K562 (cell line): Measurements from ENCODE around the gene RITA1. TPM values are rescaled to one million over a fixed set of nuclear protein-coding genes. Genes with fewer than 3 reads are reported as not detected.

Source experiments
- ATAC-seq: fragments of 200-7000 bp; cut with Tn5 transposase; 3 replicates; pipeline ENCODE4 v1.9.1; 2020; ENCODE audit warnings: moderate library complexity
- BruUV-seq: library from RNA; stranded (reverse); fragments of 400-500 nt; replicated peaks from 2 replicates; lab custom pipeline; 2021; lab: Mats Ljungman, UMichigan
- CTCF ChIA-PET: fragments of 300-600 bp; formaldehyde crosslinking; extraction: SDS; loops from one replicate; lab custom pipeline; 2021; ENCODE audit warnings: low intra/inter-chr PET ratio; lab: Yijun Ruan, JAX
- POLR2A ChIA-PET: fragments of 300-600, 350-650 bp; sonication (Branson Sonifier 250); formaldehyde crosslinking; extraction: SDS; loops from one replicate; lab custom pipeline; 2021; ENCODE audit warnings: antibody characterized with exemption, inconsistent platforms; lab: Yijun Ruan, JAX
- DNase-seq, 4 experiments: peaks; one replicate each; pipeline versions ENCODE4 v3.0.0 to v3.0.0-alpha.2; 2011 to 2018; ENCODE audit warnings: low spot score in 3 of 4, mixed read lengths in 3 of 4; ENCODE audit errors: extremely low read depth in 1 of 4
- FAIRE-seq: peaks from 2 replicates; lab custom pipeline; 2011; peaks lifted over from hg19 to GRCh38; lab: Jason Lieb, UNC
- H2AFZ ChIP-seq: 2 replicates; pipeline ENCODE4 v1.6.0; 2011; ENCODE audit warnings: low read depth, low read length, control low read depth, inconsistent platforms
- H3K27ac ChIP-seq: fragments of 200-600 bp; 3 replicates; pipeline ENCODE4 v1.8.0; 2011; ENCODE audit warnings: low read depth, mild to moderate bottlenecking, control low read depth, inconsistent platforms, low read length, moderate library complexity, mixed read lengths; ENCODE audit errors: extremely low read depth
- H3K27me3 ChIP-seq, 2 experiments: fragments of 300-600 bp in 1 of 2; 2 replicates in 1 of 2; 3 replicates in 1 of 2; pipeline versions ENCODE4 v1.6.0 to v1.8.0; 2011; ENCODE audit warnings: inconsistent platforms in 2 of 2, low read length in 2 of 2, mild to moderate bottlenecking in 1 of 2, mixed read lengths in 1 of 2, moderate library complexity in 1 of 2; ENCODE audit not compliant: control insufficient read depth in 2 of 2, insufficient read depth in 2 of 2
- H3K36me3 ChIP-seq: fragments of 300-600 bp; 3 replicates; pipeline ENCODE4 v1.8.0; 2011; ENCODE audit warnings: mild to moderate bottlenecking, low read length, inconsistent platforms; ENCODE audit not compliant: control insufficient read depth, insufficient read depth
- H3K4me1 ChIP-seq, 2 experiments: fragments of 200-600 bp in 1 of 2; replicated peaks in 1 of 2; 2 replicates in 1 of 2; 3 replicates in 1 of 2; pipeline versions ENCODE4 v1.5.1 to v1.8.0; 2011; ENCODE audit warnings: inconsistent platforms in 2 of 2, low read length in 2 of 2, mild to moderate bottlenecking in 1 of 2, mixed read lengths in 1 of 2, moderate library complexity in 1 of 2; ENCODE audit not compliant: control insufficient read depth in 2 of 2, insufficient read depth in 2 of 2
- H3K4me2 ChIP-seq: 2 replicates; pipeline ENCODE4 v1.6.1; 2011; ENCODE audit warnings: low read length, control low read depth, inconsistent platforms, mixed read lengths; ENCODE audit not compliant: insufficient read depth
- H3K4me3 ChIP-seq: fragments of 200-600 bp; sonication (generic), shearing (Covaris generic); 2 replicates; pipeline ENCODE4 v1.5.1; 2016; ENCODE audit warnings: control low read depth, inconsistent platforms
- H3K79me2 ChIP-seq: fragments of 200-600 bp; 3 replicates; pipeline ENCODE4 v1.8.0; 2011; ENCODE audit warnings: low read length, inconsistent platforms; ENCODE audit not compliant: control insufficient read depth, insufficient read depth
- H3K9ac ChIP-seq, 2 experiments: 2 replicates each; pipeline versions ENCODE4 v1.6.0 to v1.6.1; 2011; ENCODE audit warnings: low read depth in 2 of 2, low read length in 2 of 2, control low read depth in 1 of 2, inconsistent platforms in 1 of 2, mild to moderate bottlenecking in 1 of 2, mixed read lengths in 1 of 2; ENCODE audit not compliant: insufficient read depth in 1 of 2
- H3K9me1 ChIP-seq: one replicate; pipeline ENCODE4 v1.6.0; 2011; ENCODE audit warnings: inconsistent platforms, mild to moderate bottlenecking, low read length, moderate library complexity; ENCODE audit not compliant: control insufficient read depth, insufficient read depth
- H3K9me3 ChIP-seq: replicated peaks from 2 replicates; pipeline ENCODE4 v1.5.1; 2011; ENCODE audit warnings: low read depth, low read length, inconsistent platforms; ENCODE audit not compliant: control insufficient read depth, insufficient read depth
- H4K20me1 ChIP-seq: replicated peaks from 2 replicates; pipeline ENCODE4 v1.6.1; 2011; ENCODE audit warnings: low read length, inconsistent platforms, mixed read lengths; ENCODE audit not compliant: control insufficient read depth, insufficient read depth
- CBFA2T3 ChIP-seq: fragments of 450-650 bp; IDR thresholded peaks from 2 replicates; pipeline ENCODE4 v1.6.1; 2017
- FOS ChIP-seq: IDR thresholded peaks from 3 replicates; pipeline ENCODE4 v1.6.1; 2011; ENCODE audit not compliant: insufficient read length; ENCODE audit errors: extremely low read depth
- FOSL1 ChIP-seq: fragments of 200-800 bp; sonication (Bioruptor generic); conservative IDR thresholded peaks from 2 replicates; pipeline ENCODE4 v1.6.1; 2016; ENCODE audit warnings: missing genetic modification characterization, missing compliant biosample characterization
- JUND ChIP-seq, 2 experiments: IDR thresholded peaks; 2 replicates in 1 of 2; 3 replicates in 1 of 2; pipeline ENCODE4 v1.6.1; 2011; ENCODE audit warnings: borderline replicate concordance in 2 of 2, low read depth in 2 of 2, low read length in 2 of 2, improper control_type of control experiment in 1 of 2, missing biosample characterization in 1 of 2, missing genetic modification characterization in 1 of 2, missing genetic modification reagents in 1 of 2
- KDM1A ChIP-seq, 2 experiments: fragments of 450-650 bp; IDR thresholded peaks; 2 replicates each; pipeline ENCODE4 v1.6.1; 2016; ENCODE audit warnings: mild to moderate bottlenecking in 2 of 2
- RBFOX2 ChIP-seq: fragments of 200-400 bp; formaldehyde crosslinking; IDR thresholded peaks from 2 replicates; pipeline ENCODE4 v1.6.1; 2017; ENCODE audit warnings: low read depth, mild to moderate bottlenecking, low read length, moderate library complexity
- SMARCA5 ChIP-seq: fragments of 450-650 bp; IDR thresholded peaks from 2 replicates; pipeline ENCODE4 v1.6.1; 2016
- SNRNP70 ChIP-seq: fragments of 200-400 bp; formaldehyde crosslinking; optimal IDR thresholded peaks from 2 replicates; pipeline ENCODE3; 2017; ENCODE audit warnings: low read depth, low read length
- ZNF57 ChIP-seq: fragments of 450-650 bp; formaldehyde crosslinking; IDR thresholded peaks from 2 replicates; pipeline ENCODE4 v1.4.0; 2020; ENCODE audit warnings: mild to moderate bottlenecking, moderate library complexity
- WGBS: fragments of 100-300 bp; shearing (Covaris generic); methylation state at CpG from one replicate; pipeline ENCODE4 v1.1.6; 2016; ENCODE audit warnings: low coverage, mixed read lengths; ENCODE audit not compliant: insufficient coverage; ENCODE audit errors: missing lambda C conversion rate; 5-methylcytosine and 5-hydroxymethylcytosine counted together
- in situ Hi-C: fragments of 300-500 bp; cut with MboI; formaldehyde crosslinking; loops from 4 replicates; pipeline ENCODE4 v1.15.0; 2018; ENCODE audit warnings: inconsistent platforms, mixed read lengths
- intact Hi-C: fragments of 100-400 bp; cut with micrococcal nuclease; formaldehyde crosslinking; loops from 2 replicates; pipeline ENCODE4 v1.14.2; 2022
- polyA plus RNA-seq, 8 experiments: library from polyadenylated mRNA; depleted of rRNA in 4 of 8; stranded (reverse) in 5 of 8; unstranded in 3 of 8; fragments of >200 nt; fragmentation: Nextera tagmentation in 2 of 8; fragmentation: Illumina TruSeq in 1 of 8; extraction: Ambion mirVana in 2 of 8; extraction: Trizol in 1 of 8; gene quantifications; 2 replicates each; pipeline versions ENCODE4 v1.2.1 to v1.2.3, GENCODE V29; 2011 to 2014; ENCODE audit warnings: inconsistent platforms in 1 of 8, missing spikeins in 1 of 8
- total RNA-seq, 7 experiments: library from RNA; depleted of rRNA in 6 of 7; stranded (reverse); fragments of >200 nt in 6 of 7; fragmentation: Illumina TruSeq in 2 of 7; extraction: Trizol in 2 of 7; gene quantifications; 2 replicates each; pipeline versions ENCODE4 v1.2.1 to v1.2.3, GENCODE V29; 2011 to 2021; ENCODE audit warnings: low replicate concordance in 1 of 7
- TF ChIP-seq, protein P1 (sequence below), 2 experiments: fragments of 450-650 bp in 1 of 2; sonication (generic) in 1 of 2; formaldehyde crosslinking in 1 of 2; IDR thresholded peaks in 1 of 2; conservative IDR thresholded peaks in 1 of 2; 2 replicates each; pipeline versions ENCODE4 v1.6.1 to v1.8.1; 2016 to 2023; ENCODE audit warnings: mild to moderate bottlenecking in 2 of 2, moderate library complexity in 2 of 2, inconsistent platforms in 1 of 2, missing genetic modification reagents in 1 of 2

The RITA1 gene
- total and polyA plus RNA-seq, 9 of the 15 experiments (the other 6 are each of a cell fraction or from before 2014, with no cell fraction given) = 2.8 to 40.4 (median 18.0) TPM

DNA sequence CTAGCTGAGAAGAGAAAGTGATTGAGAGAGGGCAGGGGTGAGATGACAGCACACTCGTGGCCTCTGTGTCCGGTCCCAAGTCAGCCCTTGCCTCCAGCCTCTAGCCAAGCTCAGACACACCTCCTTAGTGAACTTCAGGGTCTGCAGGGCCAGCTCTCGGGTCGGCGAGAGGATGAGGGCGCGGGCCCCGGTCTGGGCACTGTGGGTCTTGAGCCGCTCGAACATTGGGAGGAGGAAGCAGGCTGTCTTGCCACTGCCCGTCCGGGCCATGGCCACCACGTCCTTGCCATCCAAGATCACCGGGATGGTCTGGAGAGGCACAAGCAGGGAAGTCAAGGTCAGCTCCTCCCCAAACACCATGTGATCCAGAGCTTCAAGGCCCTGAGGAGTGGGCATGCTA is 6.5 kb upstream of the RITA1 start:
- no peaks in the 10 kb centered on the region for H3K27me3 ChIP-seq
- H3K9me1 ChIP-seq = peaks cover 2% of the 10 kb centered on the region
- POLR2A ChIA-PET = interaction anchor here (0.6 to 0.9 kb wide), 3 partner anchors 17 to 117 kb away, joined by 3 to 4 read pairs (median 3); no protein-coding TSS in a partner anchor
- no peak overlapping the region for H3K27ac ChIP-seq
- H2AFZ ChIP-seq = no peak overlapping the region
- peaks cover 87% of the 10 kb centered on the region for H3K36me3 ChIP-seq
- intact Hi-C loops (no loop called here), in situ Hi-C loops (loop anchor here (25.0 kb wide), 1 partner anchor 233 kb away; the partner anchor contains the start of genes SDS and SDSL)
- no peak for ATAC-seq
- no peak for FAIRE-seq
- no peak overlapping the region for H3K4me2 ChIP-seq
- no peak overlapping the region for H3K4me3 ChIP-seq
- no peak overlapping the region for H3K9ac ChIP-seq
- no peaks in the 10 kb centered on the region for H3K9me3 ChIP-seq
- H4K20me1 ChIP-seq = peaks cover 9% of the 10 kb centered on the region
- H3K4me1 ChIP-seq = peaks cover 10 to 21% of the 10 kb centered on the region in 2 experiments; a peak in 4 of 5 replicates
- WGBS = 96% methylated on average over 6 of the region's 14 CpGs
- 0 out of 2 replicates have a peak, but pooled peaks have one; percentile 31 for TF ChIP-seq RBFOX2
- no peak for TF ChIP-seq ZNF57 (CRISPR knock-in tag)
- CTCF ChIA-PET = no interaction called here
- DNase-seq = no peak
- no TSS peak for BruUV-seq
- peaks cover 39% of the 10 kb centered on the region for H3K79me2 ChIP-seq

GRCh38 chr12:113180333-113180732 is 5.2 kb upstream of the RITA1 start:
- BruUV-seq = no TSS peak
- no peak overlapping the region for H3K4me2 ChIP-seq
- TF ChIP-seq SNRNP70 = no peak
- no peak for TF ChIP-seq SMARCA5
- TF ChIP-seq, protein P1, sequence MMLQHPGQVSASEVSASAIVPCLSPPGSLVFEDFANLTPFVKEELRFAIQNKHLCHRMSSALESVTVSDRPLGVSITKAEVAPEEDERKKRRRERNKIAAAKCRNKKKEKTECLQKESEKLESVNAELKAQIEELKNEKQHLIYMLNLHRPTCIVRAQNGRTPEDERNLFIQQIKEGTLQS (IDR thresholded peaks at IDR 0.05) = peak; percentile 55
- TF ChIP-seq, protein P1 (CRISPR knock-in tag; conservative IDR thresholded peaks at IDR 0.05) = no peak
- TF ChIP-seq KDM1A (IDR thresholded peaks at IDR 0.05) = peak in 1 of 2 experiments; percentile 59; a peak in 2 of 4 replicates
- no peak for TF ChIP-seq FOS
- TF ChIP-seq FOSL1 (tag) = peak; percentile 38
- TF ChIP-seq CBFA2T3 = peak; percentile 17; the same call in 1 of the 2 replicates
- TF ChIP-seq JUND (IDR thresholded peaks at IDR 0.05; ENCODE audit: borderline replicate concordance, low read depth, low read length) = peak; percentile 62; the same call in 1 of the 2 replicates
- TF ChIP-seq JUND (tag; IDR thresholded peaks at IDR 0.05; ENCODE audit: borderline replicate concordance, low read depth, low read length) = peak; percentile 44; the same call in 1 of the 3 replicates
- TF ChIP-seq, all 486 proteins: peak for 5
- ChIA-PET POLR2A (no interaction called here), CTCF (no interaction called here)
- Histone ChIP-seq H2AFZ (no peak overlapping the region), H3K27me3 (no peaks in the 10 kb centered on the region), H3K9ac (no peak overlapping the region), H3K36me3 (peaks cover 76% of the 10 kb centered on the region), H3K27ac (no peak overlapping the region), H3K4me3 (no peak overlapping the region), H4K20me1 (peaks cover 9% of the 10 kb centered on the region), H3K9me1 (no peaks in the 10 kb centered on the region), H3K4me1 (peaks cover 10 to 20% of the 10 kb centered on the region in 2 experiments; a peak in 4 of 5 replicates), H3K79me2 (peaks cover 52% of the 10 kb centered on the region), H3K9me3 (no peaks in the 10 kb centered on the region)
- in situ Hi-C loops (loop anchor here (25.0 kb wide), 1 partner anchor 232 kb away; the partner anchor contains the start of genes SDS and SDSL), intact Hi-C loops (no loop called here)
- FAIRE-seq = no peak
- DNase-seq = no peak
- no peak for ATAC-seq
- 56% methylated on average over 4 of the region's 4 CpGs for WGBS
